HepG2 (cell line): Measurements from ENCODE around the gene RAD18. TPM values are rescaled to one million over a fixed set of nuclear protein-coding genes. Genes with fewer than 3 reads are reported as not detected.

ENCODE experiments used
- CSRNP1 ChIP-seq: sonication (generic); formaldehyde crosslinking; IDR thresholded peaks from 2 replicates; pipeline ENCODE4 v1.8.1; 2023; ENCODE audit warnings: mild to moderate bottlenecking, missing genetic modification reagents
- GABPA ChIP-seq, 2 experiments: IDR thresholded peaks; 2 replicates each; pipeline ENCODE4 v1.6.1; 2011 to 2016; ENCODE audit warnings: low read depth in 2 of 2, low read length in 1 of 2, missing biosample characterization in 1 of 2, missing genetic modification characterization in 1 of 2
- KLF6 ChIP-seq: IDR thresholded peaks from 2 replicates; pipeline ENCODE4 v1.8.0; 2016; ENCODE audit warnings: missing biosample characterization, missing genetic modification reagents
- PITX1 ChIP-seq: sonication (generic); formaldehyde crosslinking; IDR thresholded peaks from 2 replicates; pipeline ENCODE4 v1.5.1; 2020; ENCODE audit warnings: mild to moderate bottlenecking, missing genetic modification reagents
- ZBTB7B ChIP-seq: sonication (generic); formaldehyde crosslinking; IDR thresholded peaks from 2 replicates; pipeline ENCODE4 v1.4.0; 2020; ENCODE audit warnings: missing genetic modification reagents
- ZFYVE20 ChIP-seq: sonication (generic); formaldehyde crosslinking; IDR thresholded peaks from 2 replicates; pipeline ENCODE4 v1.8.0; 2023; ENCODE audit warnings: low read depth, mild to moderate bottlenecking, moderate library complexity, missing genetic modification reagents, borderline replicate concordance
- ZMAT3 ChIP-seq: sonication (generic); formaldehyde crosslinking; conservative IDR thresholded peaks from 2 replicates; pipeline ENCODE4 v1.7.0; 2021; ENCODE audit warnings: missing genetic modification reagents
- ZMYM4 ChIP-seq: sonication (generic); formaldehyde crosslinking; IDR thresholded peaks from 2 replicates; pipeline ENCODE4 v1.8.1; 2023; ENCODE audit warnings: mild to moderate bottlenecking, missing genetic modification reagents
- ZNF687 ChIP-seq: sonication (generic); formaldehyde crosslinking; IDR thresholded peaks from 2 replicates; pipeline ENCODE4 v1.5.1; 2020; ENCODE audit warnings: mild to moderate bottlenecking, missing genetic modification reagents, moderate library complexity
- ZNF703 ChIP-seq: sonication (generic); formaldehyde crosslinking; IDR thresholded peaks from 2 replicates; pipeline ENCODE4 v1.5.1; 2020; ENCODE audit warnings: missing genetic modification reagents, mild to moderate bottlenecking, moderate library complexity, borderline replicate concordance
- polyA plus RNA-seq, 8 experiments: library from polyadenylated mRNA; depleted of rRNA in 3 of 8; stranded (reverse) in 7 of 8; unstranded in 1 of 8; fragments of >200 nt; fragmentation: Illumina TruSeq in 4 of 8; extraction: Trizol in 4 of 8; gene quantifications; 2 replicates each; pipeline versions ENCODE4 v1.2.1 to v1.2.3, GENCODE V29; 2011 to 2016; ENCODE audit warnings: low read depth in 4 of 8, missing spikeins in 1 of 8, mixed read lengths in 1 of 8; ENCODE audit not compliant: insufficient read depth in 1 of 8
- total RNA-seq, 5 experiments: library from RNA; depleted of rRNA; stranded (reverse); fragments of >200 nt; fragmentation: Illumina TruSeq; extraction: Trizol; gene quantifications; 2 replicates each; pipeline ENCODE4 v1.2.3, GENCODE V29; 2016; ENCODE audit warnings: low read depth in 1 of 5
- TF ChIP-seq, protein P1 (sequence below): sonication (generic); formaldehyde crosslinking; IDR thresholded peaks from 2 replicates; pipeline ENCODE4 v1.4.0; 2020; ENCODE audit warnings: missing genetic modification reagents, mild to moderate bottlenecking, borderline replicate concordance
- TF ChIP-seq, protein P2 (sequence below): sonication (generic); formaldehyde crosslinking; IDR thresholded peaks from 2 replicates; pipeline ENCODE4 v1.9.0; 2022; ENCODE audit warnings: missing genetic modification reagents, mild to moderate bottlenecking, borderline replicate concordance
- TF ChIP-seq, protein P3 (sequence below): sonication (generic); formaldehyde crosslinking; IDR thresholded peaks from 2 replicates; pipeline ENCODE4 v1.4.0; 2020; ENCODE audit warnings: missing genetic modification reagents, borderline replicate concordance

Gene RAD18
- total and polyA plus RNA-seq, 2 of the 13 experiments (the other 11 are each of a cell fraction or from before 2014, with no cell fraction given), result 5.9 to 20.7 TPM

- TF ChIP-seq, protein P1, sequence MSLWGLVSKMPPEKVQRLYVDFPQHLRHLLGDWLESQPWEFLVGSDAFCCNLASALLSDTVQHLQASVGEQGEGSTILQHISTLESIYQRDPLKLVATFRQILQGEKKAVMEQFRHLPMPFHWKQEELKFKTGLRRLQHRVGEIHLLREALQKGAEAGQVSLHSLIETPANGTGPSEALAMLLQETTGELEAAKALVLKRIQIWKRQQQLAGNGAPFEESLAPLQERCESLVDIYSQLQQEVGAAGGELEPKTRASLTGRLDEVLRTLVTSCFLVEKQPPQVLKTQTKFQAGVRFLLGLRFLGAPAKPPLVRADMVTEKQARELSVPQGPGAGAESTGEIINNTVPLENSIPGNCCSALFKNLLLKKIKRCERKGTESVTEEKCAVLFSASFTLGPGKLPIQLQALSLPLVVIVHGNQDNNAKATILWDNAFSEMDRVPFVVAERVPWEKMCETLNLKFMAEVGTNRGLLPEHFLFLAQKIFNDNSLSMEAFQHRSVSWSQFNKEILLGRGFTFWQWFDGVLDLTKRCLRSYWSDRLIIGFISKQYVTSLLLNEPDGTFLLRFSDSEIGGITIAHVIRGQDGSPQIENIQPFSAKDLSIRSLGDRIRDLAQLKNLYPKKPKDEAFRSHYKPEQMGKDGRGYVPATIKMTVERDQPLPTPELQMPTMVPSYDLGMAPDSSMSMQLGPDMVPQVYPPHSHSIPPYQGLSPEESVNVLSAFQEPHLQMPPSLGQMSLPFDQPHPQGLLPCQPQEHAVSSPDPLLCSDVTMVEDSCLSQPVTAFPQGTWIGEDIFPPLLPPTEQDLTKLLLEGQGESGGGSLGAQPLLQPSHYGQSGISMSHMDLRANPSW (CRISPR knock-in tag), result no peak
- TF ChIP-seq ZNF703 (CRISPR knock-in tag), result no peak
- peak; percentile 80 for TF ChIP-seq ZNF687 (CRISPR knock-in tag)
- no peak for TF ChIP-seq KLF6 (CRISPR knock-in tag)
- no peak for TF ChIP-seq ZMAT3 (CRISPR knock-in tag)
- TF ChIP-seq ZBTB7B (CRISPR knock-in tag), result no peak
- TF ChIP-seq, protein P2, sequence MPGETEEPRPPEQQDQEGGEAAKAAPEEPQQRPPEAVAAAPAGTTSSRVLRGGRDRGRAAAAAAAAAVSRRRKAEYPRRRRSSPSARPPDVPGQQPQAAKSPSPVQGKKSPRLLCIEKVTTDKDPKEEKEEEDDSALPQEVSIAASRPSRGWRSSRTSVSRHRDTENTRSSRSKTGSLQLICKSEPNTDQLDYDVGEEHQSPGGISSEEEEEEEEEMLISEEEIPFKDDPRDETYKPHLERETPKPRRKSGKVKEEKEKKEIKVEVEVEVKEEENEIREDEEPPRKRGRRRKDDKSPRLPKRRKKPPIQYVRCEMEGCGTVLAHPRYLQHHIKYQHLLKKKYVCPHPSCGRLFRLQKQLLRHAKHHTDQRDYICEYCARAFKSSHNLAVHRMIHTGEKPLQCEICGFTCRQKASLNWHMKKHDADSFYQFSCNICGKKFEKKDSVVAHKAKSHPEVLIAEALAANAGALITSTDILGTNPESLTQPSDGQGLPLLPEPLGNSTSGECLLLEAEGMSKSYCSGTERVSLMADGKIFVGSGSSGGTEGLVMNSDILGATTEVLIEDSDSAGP (CRISPR knock-in tag), result no peak
- 0 out of 2 replicates have a peak, but pooled peaks have one; percentile 27 for TF ChIP-seq ZMYM4 (CRISPR knock-in tag)
- TF ChIP-seq, protein P3, sequence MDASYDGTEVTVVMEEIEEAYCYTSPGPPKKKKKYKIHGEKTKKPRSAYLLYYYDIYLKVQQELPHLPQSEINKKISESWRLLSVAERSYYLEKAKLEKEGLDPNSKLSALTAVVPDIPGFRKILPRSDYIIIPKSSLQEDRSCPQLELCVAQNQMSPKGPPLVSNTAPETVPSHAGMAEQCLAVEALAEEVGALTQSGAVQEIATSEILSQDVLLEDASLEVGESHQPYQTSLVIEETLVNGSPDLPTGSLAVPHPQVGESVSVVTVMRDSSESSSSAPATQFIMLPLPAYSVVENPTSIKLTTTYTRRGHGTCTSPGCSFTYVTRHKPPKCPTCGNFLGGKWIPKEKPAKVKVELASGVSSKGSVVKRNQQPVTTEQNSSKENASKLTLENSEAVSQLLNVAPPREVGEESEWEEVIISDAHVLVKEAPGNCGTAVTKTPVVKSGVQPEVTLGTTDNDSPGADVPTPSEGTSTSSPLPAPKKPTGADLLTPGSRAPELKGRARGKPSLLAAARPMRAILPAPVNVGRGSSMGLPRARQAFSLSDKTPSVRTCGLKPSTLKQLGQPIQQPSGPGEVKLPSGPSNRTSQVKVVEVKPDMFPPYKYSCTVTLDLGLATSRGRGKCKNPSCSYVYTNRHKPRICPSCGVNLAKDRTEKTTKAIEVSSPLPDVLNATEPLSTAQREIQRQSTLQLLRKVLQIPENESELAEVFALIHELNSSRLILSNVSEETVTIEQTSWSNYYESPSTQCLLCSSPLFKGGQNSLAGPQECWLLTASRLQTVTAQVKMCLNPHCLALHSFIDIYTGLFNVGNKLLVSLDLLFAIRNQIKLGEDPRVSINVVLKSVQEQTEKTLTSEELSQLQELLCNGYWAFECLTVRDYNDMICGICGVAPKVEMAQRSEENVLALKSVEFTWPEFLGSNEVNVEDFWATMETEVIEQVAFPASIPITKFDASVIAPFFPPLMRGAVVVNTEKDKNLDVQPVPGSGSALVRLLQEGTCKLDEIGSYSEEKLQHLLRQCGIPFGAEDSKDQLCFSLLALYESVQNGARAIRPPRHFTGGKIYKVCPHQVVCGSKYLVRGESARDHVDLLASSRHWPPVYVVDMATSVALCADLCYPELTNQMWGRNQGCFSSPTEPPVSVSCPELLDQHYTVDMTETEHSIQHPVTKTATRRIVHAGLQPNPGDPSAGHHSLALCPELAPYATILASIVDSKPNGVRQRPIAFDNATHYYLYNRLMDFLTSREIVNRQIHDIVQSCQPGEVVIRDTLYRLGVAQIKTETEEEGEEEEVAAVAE (CRISPR knock-in tag), result peak; percentile 78; the same call in 1 of the 2 replicates
- no peak for TF ChIP-seq CSRNP1 (CRISPR knock-in tag)
- no peak for TF ChIP-seq ZFYVE20 (CRISPR knock-in tag)
- peak; percentile 25; the same call in 1 of the 2 replicates for TF ChIP-seq PITX1
- TF ChIP-seq GABPA (IDR thresholded peaks at IDR 0.05; ENCODE audit: low read depth, low read length), result no peak
- TF ChIP-seq GABPA (CRISPR knock-in tag; IDR thresholded peaks at IDR 0.05; ENCODE audit: low read depth), result peak; percentile 64; the same call in 1 of the 2 replicates
These were observed 17.5 kb upstream of the RAD18 start (continued) for GRCh38 chr3:8980756-8981257.
